Astrocyte (in vitro differentiated cells and primary cell): ENCODE measurements around the gene PLD1. TPM values are rescaled to one million over a fixed set of nuclear protein-coding genes. Genes with fewer than 3 reads are reported as not detected.

Experiments used
- DNase-seq: peaks from one replicate; pipeline ENCODE4 v3.0.0-alpha.2; 2010; ENCODE audit warnings: low read depth
- FAIRE-seq: peaks from 2 replicates; lab custom pipeline; 2011; peaks lifted over from hg19 to GRCh38; lab: Jason Lieb, UNC
- H2AFZ ChIP-seq: 2 replicates; pipeline ENCODE4 v1.6.0; 2012; ENCODE audit warnings: low read depth, low read length, inconsistent platforms
- H3K27ac ChIP-seq: 2 replicates; pipeline ENCODE4 v1.5.1; 2011; ENCODE audit warnings: low read depth, low read length, inconsistent platforms
- H3K27me3 ChIP-seq: 2 replicates; pipeline ENCODE4 v1.6.0; 2011; ENCODE audit warnings: low read length, inconsistent platforms; ENCODE audit not compliant: insufficient read depth
- H3K36me3 ChIP-seq: 2 replicates; pipeline ENCODE4 v1.5.1; 2011; ENCODE audit warnings: low read length, inconsistent platforms; ENCODE audit not compliant: insufficient read depth
- H3K4me1 ChIP-seq: 2 replicates; pipeline ENCODE4 v1.5.1; 2011; ENCODE audit warnings: low read length, inconsistent platforms; ENCODE audit not compliant: insufficient read depth
- H3K4me2 ChIP-seq: 2 replicates; pipeline ENCODE4 v1.6.0; 2012; ENCODE audit warnings: low read length, inconsistent platforms
- H3K4me3 ChIP-seq: 2 replicates; pipeline ENCODE4 v1.5.1; 2011; ENCODE audit warnings: low read depth, mild to moderate bottlenecking, low read length, inconsistent platforms; ENCODE audit not compliant: insufficient read depth
- H3K79me2 ChIP-seq: 2 replicates; pipeline ENCODE4 v1.6.0; 2012; ENCODE audit warnings: mild to moderate bottlenecking, low read length, inconsistent platforms; ENCODE audit not compliant: insufficient read depth
- H3K9ac ChIP-seq: 2 replicates; pipeline ENCODE4 v1.6.0; 2012; ENCODE audit warnings: mild to moderate bottlenecking, low read length, inconsistent platforms
- H3K9me3 ChIP-seq: 2 replicates; pipeline ENCODE4 v1.5.1; 2012; ENCODE audit warnings: low read depth, mild to moderate bottlenecking, low read length, inconsistent platforms; ENCODE audit not compliant: insufficient read depth
- H4K20me1 ChIP-seq: 2 replicates; pipeline ENCODE4 v1.6.0; 2012; ENCODE audit warnings: low read length, inconsistent platforms; ENCODE audit not compliant: insufficient read depth
- H3K27ac Mint-ChIP-seq: one replicate; pipeline ENCODE4 v1.8.0; 2021; ENCODE audit warnings: mild to moderate bottlenecking, mixed read lengths; ENCODE audit not compliant: unreplicated experiment
- H3K27me3 Mint-ChIP-seq: one replicate; pipeline ENCODE4 v1.8.0; 2021; ENCODE audit warnings: low read depth, mixed read lengths; ENCODE audit not compliant: unreplicated experiment
- H3K36me3 Mint-ChIP-seq: one replicate; pipeline ENCODE4 v1.8.0; 2021; ENCODE audit warnings: low read depth, mixed read lengths; ENCODE audit not compliant: unreplicated experiment
- H3K4me1 Mint-ChIP-seq: one replicate; pipeline ENCODE4 v1.8.0; 2021; ENCODE audit warnings: low read depth, mixed read lengths; ENCODE audit not compliant: unreplicated experiment
- H3K4me3 Mint-ChIP-seq: one replicate; pipeline ENCODE4 v1.8.0; 2021; ENCODE audit warnings: mild to moderate bottlenecking, moderate library complexity, mixed read lengths; ENCODE audit not compliant: unreplicated experiment
- H3K9me3 Mint-ChIP-seq: one replicate; pipeline ENCODE4 v1.8.0; 2021; ENCODE audit warnings: mild to moderate bottlenecking, mixed read lengths; ENCODE audit not compliant: unreplicated experiment
- CTCF ChIP-seq: IDR thresholded peaks from 2 replicates; pipeline ENCODE4 v1.5.1; 2011; ENCODE audit warnings: low read depth, mild to moderate bottlenecking, inconsistent platforms, low read length, moderate library complexity; ENCODE audit not compliant: insufficient read depth
- EZH2 ChIP-seq: IDR thresholded peaks from 2 replicates; pipeline ENCODE4 v1.6.1; 2012; ENCODE audit warnings: mild to moderate bottlenecking, low read length, inconsistent platforms; ENCODE audit not compliant: insufficient read depth
- total RNA-seq: library from RNA; stranded (reverse); gene quantifications from 2 replicates; pipeline ENCODE4 v1.2.1, GENCODE V29; 2021

The PLD1 gene
- total RNA-seq, 1 donor from 2014 or later = 21.5 TPM

- Mint-ChIP-seq H3K27ac (no peak overlapping the region), H3K4me3 (no peak overlapping the region), H3K36me3 (peaks cover 2% of the 10 kb centered on the region), H3K9me3 (no peaks in the 10 kb centered on the region), H3K27me3 (no peaks in the 10 kb centered on the region), H3K4me1 (no peaks in the 10 kb centered on the region)
- no peaks in the 10 kb centered on the region for H3K4me1 ChIP-seq
- no peak overlapping the region for H3K4me2 ChIP-seq
- TF ChIP-seq CTCF (no peak), EZH2 (no peak)
- H2AFZ ChIP-seq = no peak overlapping the region
- FAIRE-seq = no peak
- H3K9me3 ChIP-seq = no peaks in the 10 kb centered on the region
- no peak overlapping the region for H3K9ac ChIP-seq
- H3K36me3 ChIP-seq = no peaks in the 10 kb centered on the region
- H3K4me3 ChIP-seq = no peak overlapping the region
- H3K79me2 ChIP-seq = no peaks in the 10 kb centered on the region
- H3K27ac ChIP-seq = no peak overlapping the region
- no peaks in the 10 kb centered on the region for H4K20me1 ChIP-seq
- DNase-seq = no peak
- no peaks in the 10 kb centered on the region for H3K27me3 ChIP-seq
Observed at GRCh38 chr3:171691485-171691884, 118.8 kb downstream of the PLD1 start.

GRCh38 chr3:171690281-171690680 is 120.0 kb downstream of the PLD1 start:
- peaks cover 2% of the 10 kb centered on the region for H3K36me3 Mint-ChIP-seq
- Histone ChIP-seq H3K4me2 (no peak overlapping the region), H3K27me3 (no peaks in the 10 kb centered on the region), H3K9ac (no peak overlapping the region), H3K36me3 (no peaks in the 10 kb centered on the region), H2AFZ (no peak overlapping the region), H4K20me1 (no peaks in the 10 kb centered on the region), H3K27ac (no peak overlapping the region), H3K9me3 (no peaks in the 10 kb centered on the region), H3K4me1 (no peaks in the 10 kb centered on the region), H3K4me3 (no peak overlapping the region), H3K79me2 (no peaks in the 10 kb centered on the region)
- H3K9me3 Mint-ChIP-seq = no peaks in the 10 kb centered on the region
- no peaks in the 10 kb centered on the region for H3K4me1 Mint-ChIP-seq
- H3K4me3 Mint-ChIP-seq = no peak overlapping the region
- FAIRE-seq (no peak), DNase-seq (no peak)
- no peaks in the 10 kb centered on the region for H3K27me3 Mint-ChIP-seq
- no peak overlapping the region for H3K27ac Mint-ChIP-seq
- TF ChIP-seq CTCF (no peak), EZH2 (no peak)

DNA sequence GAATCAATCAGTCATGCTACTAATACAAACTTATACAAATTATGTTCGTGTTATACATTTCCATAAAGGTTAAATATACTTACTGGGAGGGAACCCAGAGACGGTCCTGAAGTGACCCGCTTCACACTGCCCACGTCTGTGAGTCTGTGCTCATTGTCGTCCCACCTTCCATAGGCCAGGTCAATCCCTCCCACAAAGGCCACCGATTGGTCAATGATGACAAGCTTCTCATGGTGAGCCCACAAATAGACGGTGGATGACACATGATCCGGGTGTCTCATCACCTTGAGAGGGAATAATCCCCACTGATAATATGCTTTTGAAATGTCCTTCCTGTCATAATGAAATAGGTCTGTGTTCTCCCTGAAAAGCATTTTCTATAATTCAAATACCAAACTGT is 121.7 kb downstream of the PLD1 start:
- TF ChIP-seq CTCF = no peak
- no peak for TF ChIP-seq EZH2
- Mint-ChIP-seq H3K4me1 (no peaks in the 10 kb centered on the region), H3K27ac (no peak overlapping the region), H3K27me3 (no peaks in the 10 kb centered on the region), H3K4me3 (no peak overlapping the region), H3K36me3 (peaks cover 8% of the 10 kb centered on the region), H3K9me3 (no peaks in the 10 kb centered on the region)
- no peak overlapping the region for H3K9ac ChIP-seq
- no peak for FAIRE-seq
- H3K27me3 ChIP-seq = no peaks in the 10 kb centered on the region
- no peaks in the 10 kb centered on the region for H3K4me1 ChIP-seq
- H3K79me2 ChIP-seq = no peaks in the 10 kb centered on the region
- no peak overlapping the region for H3K4me3 ChIP-seq
- no peak for DNase-seq
- H3K9me3 ChIP-seq = no peaks in the 10 kb centered on the region
- no peak overlapping the region for H3K27ac ChIP-seq
- H3K4me2 ChIP-seq = no peak overlapping the region
- H4K20me1 ChIP-seq = no peaks in the 10 kb centered on the region
- no peak overlapping the region for H2AFZ ChIP-seq
- no peaks in the 10 kb centered on the region for H3K36me3 ChIP-seq
